Stimulated activated memory B cell treated with anti-CD40 and anti-IgM and Interleukin-4, amounts not matched to agents 10 μg/mL and 1 μg/mL and 100 μg/mL, for 72 hours (primary cell): ENCODE measurements around the gene DUSP5.
A peak's percentile ranks its signal among the peaks of the same experiment; 100 is the strongest.

ENCODE experiments used
- ATAC-seq: fragments of 150-1000 bp; cut with Tn5 transposase; 2 replicates; pipeline ENCODE4 v1.10.0; 2021
- H3K27ac Mint-ChIP-seq: one replicate; pipeline ENCODE4 v1.8.0; 2022; ENCODE audit warnings: mild to moderate bottlenecking, mixed read lengths
- H3K27me3 Mint-ChIP-seq: one replicate; pipeline ENCODE4 v1.8.0; 2022; ENCODE audit warnings: mixed read lengths
- H3K36me3 Mint-ChIP-seq: one replicate; pipeline ENCODE4 v1.8.0; 2022; ENCODE audit warnings: mixed read lengths
- H3K4me1 Mint-ChIP-seq: one replicate; pipeline ENCODE4 v1.8.0; 2022; ENCODE audit warnings: mixed read lengths
- H3K4me3 Mint-ChIP-seq: one replicate; pipeline ENCODE4 v1.8.0; 2022; ENCODE audit warnings: mild to moderate bottlenecking, moderate library complexity, mixed read lengths
- H3K9me3 Mint-ChIP-seq: one replicate; pipeline ENCODE4 v1.8.0; 2022; ENCODE audit warnings: mixed read lengths

DUSP5 gene

DNA sequence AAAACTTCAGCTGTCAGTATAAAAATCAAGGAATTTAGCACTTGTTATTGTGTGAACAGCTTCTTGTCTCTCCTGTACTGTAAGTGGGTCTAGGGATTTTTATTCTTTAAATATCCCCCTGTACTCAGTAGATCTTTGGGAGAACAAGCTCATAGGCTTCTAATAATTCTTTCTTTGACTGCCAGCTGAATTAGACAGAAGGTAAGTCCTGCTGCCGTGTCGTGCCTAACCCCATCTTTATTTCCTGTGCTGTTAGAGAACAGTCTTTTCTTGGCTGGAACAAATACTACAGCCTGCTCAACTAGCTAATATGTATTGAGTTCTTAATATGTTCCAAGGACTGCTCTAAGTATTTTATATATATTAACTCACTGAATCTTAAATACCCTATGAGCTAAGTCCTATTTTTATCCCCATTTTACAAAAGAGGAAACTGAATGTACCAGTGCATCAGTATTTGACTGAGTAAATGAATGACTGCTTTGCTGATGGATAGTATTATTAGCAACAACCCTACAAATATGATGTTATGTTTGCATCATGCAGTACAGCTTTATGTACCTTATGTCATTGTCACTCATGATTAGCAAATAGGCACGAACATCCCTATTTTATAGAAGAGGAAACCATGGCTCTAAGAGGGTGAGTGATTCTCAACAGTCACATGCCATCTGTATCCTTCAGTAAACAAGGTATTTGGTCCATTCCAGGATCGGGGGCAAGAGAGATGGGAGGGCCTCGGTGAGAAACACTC is 5.5 kb upstream of the DUSP5 start:
- Mint-ChIP-seq H3K27ac (peak overlapping the region; percentile 7), H3K4me3 (no peak overlapping the region), H3K9me3 (no peaks in the 10 kb centered on the region), H3K4me1 (peaks cover 44% of the 10 kb centered on the region), H3K36me3 (peaks cover 8% of the 10 kb centered on the region), H3K27me3 (peaks cover 25% of the 10 kb centered on the region)
- no peak for ATAC-seq

DNA sequence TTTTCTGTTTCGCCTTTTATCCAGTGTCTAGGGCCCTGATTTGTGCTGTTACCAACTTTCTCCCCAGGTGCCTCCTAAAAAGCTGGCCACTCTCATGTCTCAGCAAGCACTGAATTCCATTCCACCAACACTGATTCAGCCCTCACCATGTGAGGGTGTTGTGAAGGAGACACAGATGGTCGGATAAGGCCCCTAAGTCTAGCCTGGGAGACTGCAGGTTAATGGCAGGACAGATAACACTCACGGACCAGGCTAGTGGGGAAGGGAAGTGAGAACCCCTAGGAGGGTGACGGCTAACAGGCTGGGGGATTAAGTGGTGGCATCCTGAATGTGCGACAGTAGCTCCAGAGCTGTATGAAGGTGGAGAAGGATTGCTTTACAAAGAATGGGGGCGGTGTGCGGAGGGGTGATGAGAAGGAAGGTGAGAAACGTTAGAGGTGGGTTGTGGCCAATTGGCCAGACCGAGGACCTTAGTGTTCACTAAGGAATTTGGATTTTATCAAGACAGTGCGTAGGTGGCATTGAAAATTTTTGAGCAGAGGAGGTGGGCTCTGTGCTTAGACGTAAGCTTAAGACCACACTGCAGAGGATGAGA is 3.8 kb upstream of the DUSP5 start:
- peaks cover 17% of the 10 kb centered on the region for H3K27me3 Mint-ChIP-seq
- H3K27ac Mint-ChIP-seq: no peak overlapping the region
- peaks cover 8% of the 10 kb centered on the region for H3K36me3 Mint-ChIP-seq
- H3K4me1 Mint-ChIP-seq: peaks cover 40% of the 10 kb centered on the region
- no peaks in the 10 kb centered on the region for H3K9me3 Mint-ChIP-seq
- ATAC-seq: no peak
- H3K4me3 Mint-ChIP-seq: no peak overlapping the region

DNA sequence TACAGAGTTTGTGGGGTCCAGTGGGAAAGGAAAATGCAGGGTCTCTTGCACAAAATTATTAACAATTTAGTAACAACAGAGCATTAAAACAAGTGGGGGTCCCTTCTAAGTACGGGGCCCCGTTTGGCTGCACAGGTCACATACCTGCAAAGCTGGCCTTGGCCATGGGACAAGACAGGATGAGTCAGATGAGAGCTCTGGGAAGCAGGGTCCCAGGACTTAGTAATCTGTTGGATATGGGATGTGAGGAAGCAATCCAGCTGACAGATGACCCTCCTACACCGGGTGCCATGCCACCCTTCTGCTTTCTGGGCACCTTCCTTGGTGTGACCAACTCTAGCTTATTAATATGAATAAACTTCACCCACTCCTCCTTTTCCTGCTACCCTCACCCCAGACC is 3.2 kb upstream of the DUSP5 start:
- Mint-ChIP-seq H3K4me3 (no peak overlapping the region), H3K27ac (no peak overlapping the region), H3K36me3 (peaks cover 8% of the 10 kb centered on the region), H3K4me1 (peaks cover 40% of the 10 kb centered on the region), H3K9me3 (no peaks in the 10 kb centered on the region), H3K27me3 (peaks cover 12% of the 10 kb centered on the region)
- ATAC-seq: no peak

DNA sequence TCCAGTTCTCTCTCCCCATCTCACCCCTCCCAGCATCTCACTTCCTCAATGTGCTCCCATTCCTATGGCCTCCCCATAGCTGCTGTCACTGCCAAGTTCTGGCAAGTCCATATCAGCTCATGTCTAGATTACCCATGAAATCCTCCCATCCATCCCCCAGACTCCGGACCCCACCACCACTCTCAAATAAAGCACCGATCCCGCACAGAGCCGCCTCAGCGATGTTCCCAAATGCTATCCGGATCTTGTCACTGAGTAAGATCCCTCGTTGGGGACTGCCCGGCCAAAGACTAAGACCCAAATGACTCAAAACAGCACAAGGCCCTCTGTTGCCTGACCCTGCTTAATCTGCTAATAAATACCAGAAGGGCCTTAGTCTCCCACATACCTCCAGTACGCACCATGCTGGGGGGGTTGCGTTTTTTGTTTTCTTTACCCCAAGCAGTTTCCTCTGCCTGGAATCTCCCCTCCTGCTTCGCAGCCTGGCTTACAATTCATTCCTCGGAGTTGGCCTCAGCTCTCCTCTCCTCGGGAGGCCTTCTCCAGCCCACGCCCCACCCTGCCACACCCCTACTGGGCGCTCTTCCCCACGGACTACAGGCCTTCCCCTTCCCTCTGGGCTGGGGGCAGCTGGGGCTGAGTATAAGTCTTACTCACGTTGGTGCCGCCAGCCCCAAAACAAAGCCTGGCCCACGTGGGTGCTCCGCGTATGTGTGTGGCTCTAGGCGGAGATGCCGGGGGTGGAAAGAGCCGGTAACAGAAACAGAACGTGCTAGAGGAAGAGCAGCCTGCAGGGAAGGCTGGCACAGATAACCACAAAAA is 1.8 kb upstream of the DUSP5 start:
- H3K4me1 Mint-ChIP-seq: peaks cover 51% of the 10 kb centered on the region
- H3K4me3 Mint-ChIP-seq: peak overlapping the region; percentile 77
- no peak for ATAC-seq
- H3K27me3 Mint-ChIP-seq: no peaks in the 10 kb centered on the region
- no peak overlapping the region for H3K27ac Mint-ChIP-seq
- H3K36me3 Mint-ChIP-seq: peaks cover 8% of the 10 kb centered on the region
- no peaks in the 10 kb centered on the region for H3K9me3 Mint-ChIP-seq

GRCh38 chr10:110496553-110497437 is 912 bp upstream of the DUSP5 start:
- H3K27me3 Mint-ChIP-seq: no peaks in the 10 kb centered on the region
- H3K27ac Mint-ChIP-seq: peak overlapping the region; percentile 81
- H3K36me3 Mint-ChIP-seq: peaks cover 8% of the 10 kb centered on the region
- H3K9me3 Mint-ChIP-seq: no peaks in the 10 kb centered on the region
- no peak for ATAC-seq
- H3K4me3 Mint-ChIP-seq: peak overlapping the region; percentile 77
- H3K4me1 Mint-ChIP-seq: peaks cover 59% of the 10 kb centered on the region

DNA sequence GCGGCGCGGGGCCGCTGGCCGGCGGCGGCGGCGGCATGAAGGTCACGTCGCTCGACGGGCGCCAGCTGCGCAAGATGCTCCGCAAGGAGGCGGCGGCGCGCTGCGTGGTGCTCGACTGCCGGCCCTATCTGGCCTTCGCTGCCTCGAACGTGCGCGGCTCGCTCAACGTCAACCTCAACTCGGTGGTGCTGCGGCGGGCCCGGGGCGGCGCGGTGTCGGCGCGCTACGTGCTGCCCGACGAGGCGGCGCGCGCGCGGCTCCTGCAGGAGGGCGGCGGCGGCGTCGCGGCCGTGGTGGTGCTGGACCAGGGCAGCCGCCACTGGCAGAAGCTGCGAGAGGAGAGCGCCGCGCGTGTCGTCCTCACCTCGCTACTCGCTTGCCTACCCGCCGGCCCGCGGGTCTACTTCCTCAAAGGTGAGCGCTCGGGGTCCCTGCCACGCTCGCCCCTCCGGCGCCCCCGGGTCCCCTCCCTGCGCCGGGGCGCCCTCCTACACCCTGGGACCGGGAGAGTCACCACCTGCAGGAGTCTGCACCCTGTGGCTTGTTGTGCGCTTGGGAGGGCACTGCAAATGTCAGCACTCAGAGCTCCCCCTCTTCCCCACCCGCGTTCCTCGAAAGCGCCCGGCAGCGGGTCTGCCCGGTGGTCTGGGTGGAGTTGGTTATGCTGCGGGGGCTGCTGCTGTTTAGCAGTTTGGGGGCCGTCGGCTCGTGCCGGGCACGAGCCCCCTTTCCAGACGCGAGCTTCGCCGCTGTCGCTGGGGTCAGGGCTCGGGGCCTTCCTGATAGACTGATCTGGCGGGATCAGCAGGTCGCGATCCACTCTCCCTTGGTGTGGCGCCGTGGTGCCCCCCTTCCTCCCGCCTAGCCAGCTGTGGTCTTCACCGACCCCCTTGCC is 627 bp downstream of the DUSP5 start:
- H3K27me3 Mint-ChIP-seq: no peaks in the 10 kb centered on the region
- peak overlapping the region; percentile 81 for H3K27ac Mint-ChIP-seq
- peak; percentile 60 for ATAC-seq
- peaks cover 68% of the 10 kb centered on the region for H3K4me1 Mint-ChIP-seq
- H3K9me3 Mint-ChIP-seq: no peaks in the 10 kb centered on the region
- H3K4me3 Mint-ChIP-seq: peak overlapping the region; percentile 83
- H3K36me3 Mint-ChIP-seq: peaks cover 8% of the 10 kb centered on the region

DNA sequence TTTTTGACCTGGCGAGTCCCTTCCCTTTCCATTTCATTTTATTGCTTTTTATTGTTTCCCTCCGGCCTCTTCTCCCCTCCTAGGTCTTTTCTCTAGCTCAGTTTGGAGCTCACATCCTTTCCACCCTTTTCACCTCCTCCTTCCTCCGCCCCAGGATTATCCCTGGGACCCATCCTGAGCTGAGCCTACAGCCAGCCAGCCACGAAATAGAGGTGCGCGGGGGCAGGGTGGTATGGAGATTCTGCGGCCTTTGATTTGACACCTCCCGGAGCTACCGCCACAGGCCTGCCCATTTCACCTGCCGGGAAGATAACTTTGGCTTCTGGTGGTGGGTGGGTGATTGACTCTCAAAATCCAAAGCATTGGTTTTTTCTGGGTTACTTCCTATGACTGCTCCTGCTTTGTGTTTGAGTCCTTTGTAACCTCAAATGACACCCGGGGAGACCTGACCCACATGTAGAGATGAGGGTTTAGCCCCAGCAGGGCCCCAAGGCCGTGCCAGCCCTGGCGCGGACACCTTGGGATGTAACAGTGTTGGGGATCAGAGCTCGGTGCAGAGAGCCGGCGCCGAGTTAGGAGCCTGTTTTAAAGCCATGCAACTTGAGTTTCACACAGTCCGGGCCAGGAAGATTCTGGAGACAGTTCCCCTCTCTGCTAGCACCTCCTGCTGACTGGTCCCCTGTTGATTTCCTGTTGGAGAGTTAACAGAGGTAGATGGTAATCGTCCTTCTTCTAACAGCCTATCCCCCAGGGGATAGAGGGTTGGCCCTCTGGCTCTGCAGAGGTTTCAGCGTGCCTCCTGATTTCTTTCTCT is 1.5 kb downstream of the DUSP5 start:
- peak overlapping the region; percentile 83 for H3K4me3 Mint-ChIP-seq
- no peaks in the 10 kb centered on the region for H3K9me3 Mint-ChIP-seq
- H3K36me3 Mint-ChIP-seq: peaks cover 2% of the 10 kb centered on the region
- ATAC-seq: no peak
- H3K27me3 Mint-ChIP-seq: no peaks in the 10 kb centered on the region
- peak overlapping the region; percentile 63 for H3K27ac Mint-ChIP-seq
- peaks cover 76% of the 10 kb centered on the region for H3K4me1 Mint-ChIP-seq

- ATAC-seq: no peak
- Mint-ChIP-seq H3K36me3 (peaks cover 4% of the 10 kb centered on the region), H3K9me3 (no peaks in the 10 kb centered on the region)
Observed at GRCh38 chr10:110499796-110500514, 2.2 kb downstream of the DUSP5 start.

DNA sequence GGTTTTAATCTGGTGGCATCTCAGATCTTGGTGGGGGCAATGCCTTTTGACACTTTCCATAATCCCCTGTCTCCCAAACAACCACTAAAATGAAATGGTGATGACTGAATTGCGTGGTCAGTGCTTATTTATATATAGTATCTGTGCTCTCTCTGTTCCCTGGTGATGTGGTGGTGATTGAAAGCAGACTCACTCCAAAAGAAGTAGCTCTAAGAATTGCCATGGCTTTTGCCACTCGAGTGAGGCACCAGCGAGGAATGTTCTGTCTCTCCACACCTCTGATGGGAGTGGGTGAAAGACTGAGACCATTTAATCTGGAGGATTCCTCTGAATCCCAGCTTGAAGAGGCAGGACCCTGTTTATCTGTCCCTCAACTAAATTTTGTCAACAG is 2.8 kb downstream of the DUSP5 start:
- Mint-ChIP-seq H3K27ac (no peak overlapping the region), H3K36me3 (peaks cover 6% of the 10 kb centered on the region), H3K9me3 (no peaks in the 10 kb centered on the region), H3K4me1 (peaks cover 90% of the 10 kb centered on the region), H3K4me3 (peak overlapping the region; percentile 24), H3K27me3 (no peaks in the 10 kb centered on the region)
- no peak for ATAC-seq

More at GRCh38 chr10:110499796-110500514, 2.2 kb downstream of the DUSP5 start:
- peak overlapping the region; percentile 83 for H3K4me3 Mint-ChIP-seq
- no peaks in the 10 kb centered on the region for H3K27me3 Mint-ChIP-seq
- H3K4me1 Mint-ChIP-seq: peaks cover 84% of the 10 kb centered on the region
- H3K27ac Mint-ChIP-seq: no peak overlapping the region

GRCh38 chr10:110501142-110501937 is 3.6 kb downstream of the DUSP5 start:
- H3K27me3 Mint-ChIP-seq: no peaks in the 10 kb centered on the region
- H3K4me3 Mint-ChIP-seq: no peak overlapping the region
- H3K9me3 Mint-ChIP-seq: no peaks in the 10 kb centered on the region
- H3K4me1 Mint-ChIP-seq: peaks cover 84% of the 10 kb centered on the region
- ATAC-seq: no peak
- peaks cover 13% of the 10 kb centered on the region for H3K36me3 Mint-ChIP-seq
- peak overlapping the region; percentile 81 for H3K27ac Mint-ChIP-seq

DNA sequence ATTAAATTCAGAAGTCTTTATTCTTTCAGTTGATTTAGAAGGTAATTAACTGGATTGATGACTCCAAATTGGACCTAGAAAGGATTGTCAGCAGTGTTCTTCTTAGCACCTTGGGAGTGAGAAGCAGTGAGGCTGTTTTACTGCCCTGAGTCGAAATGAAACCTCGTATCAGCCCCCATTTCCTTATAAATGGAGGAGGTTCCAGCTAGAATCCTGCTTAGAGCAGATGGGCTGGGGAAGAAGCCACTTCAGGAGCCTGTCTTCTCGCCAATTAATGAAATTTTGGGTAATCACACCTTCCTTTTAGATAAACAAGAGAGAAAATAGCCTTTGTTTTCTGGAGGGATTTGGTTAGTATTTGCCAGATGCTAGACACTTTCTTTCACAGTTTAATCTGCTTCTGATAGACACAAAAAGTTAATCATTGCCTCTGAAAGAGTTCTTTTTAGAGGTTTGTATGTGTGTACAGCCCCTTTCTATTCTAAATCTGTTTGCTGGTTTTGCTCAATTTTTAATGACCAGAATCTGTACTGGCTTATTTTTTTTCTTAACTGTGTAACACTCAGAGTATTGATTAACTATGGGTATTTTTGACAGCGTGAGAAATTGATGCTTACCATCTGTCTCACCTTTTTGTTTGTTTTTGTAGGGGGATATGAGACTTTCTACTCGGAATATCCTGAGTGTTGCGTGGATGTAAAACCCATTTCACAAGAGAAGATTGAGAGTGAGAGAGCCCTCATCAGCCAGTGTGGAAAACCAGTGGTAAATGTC is 4.6 kb downstream of the DUSP5 start:
- H3K27me3 Mint-ChIP-seq: no peaks in the 10 kb centered on the region
- no peaks in the 10 kb centered on the region for H3K9me3 Mint-ChIP-seq
- H3K4me1 Mint-ChIP-seq: peaks cover 74% of the 10 kb centered on the region
- ATAC-seq: no peak
- H3K36me3 Mint-ChIP-seq: peaks cover 21% of the 10 kb centered on the region
- H3K27ac Mint-ChIP-seq: peak overlapping the region; percentile 81
- peak overlapping the region; percentile 3 for H3K4me3 Mint-ChIP-seq

DNA sequence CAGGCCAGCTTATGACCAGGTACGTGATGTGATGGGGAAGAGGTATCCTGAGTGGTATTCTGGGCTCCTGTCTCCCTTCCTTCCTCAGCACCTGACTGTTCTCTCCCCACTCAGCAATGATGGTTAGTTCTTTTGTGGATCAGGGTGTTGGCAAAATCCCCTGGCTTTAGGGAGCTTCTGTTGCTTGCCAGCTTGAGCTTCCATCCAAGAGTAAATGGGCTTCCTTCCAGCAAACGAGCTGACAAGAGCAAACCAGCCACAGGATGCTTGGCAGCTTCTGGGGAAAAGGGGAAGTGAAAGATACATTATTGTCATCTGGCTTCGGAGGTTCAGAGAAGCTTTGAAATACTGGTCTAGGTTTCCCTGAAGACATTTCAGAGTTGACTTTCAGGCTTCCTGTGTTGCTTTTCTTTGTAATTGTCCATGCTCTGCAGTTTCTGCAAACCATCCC is 5.2 kb downstream of the DUSP5 start:
- Mint-ChIP-seq H3K4me3 (peak overlapping the region; percentile 44), H3K4me1 (peaks cover 72% of the 10 kb centered on the region), H3K9me3 (no peaks in the 10 kb centered on the region), H3K27ac (peak overlapping the region; percentile 81), H3K36me3 (peaks cover 27% of the 10 kb centered on the region), H3K27me3 (no peaks in the 10 kb centered on the region)
- peak; percentile 74 for ATAC-seq
